Effector CD4-positive, alpha-beta T cell (primary cell): ENCODE data around the gene AKAP7.

ENCODE experiments used
- DNase-seq: peaks from one replicate; pipeline ENCODE4 v3.0.0-alpha.2; 2020

Gene AKAP7

GRCh38 chr6:131205481-131206244 lies 70.4 kb downstream of the AKAP7 start:
- DNase-seq: no peak

DNA sequence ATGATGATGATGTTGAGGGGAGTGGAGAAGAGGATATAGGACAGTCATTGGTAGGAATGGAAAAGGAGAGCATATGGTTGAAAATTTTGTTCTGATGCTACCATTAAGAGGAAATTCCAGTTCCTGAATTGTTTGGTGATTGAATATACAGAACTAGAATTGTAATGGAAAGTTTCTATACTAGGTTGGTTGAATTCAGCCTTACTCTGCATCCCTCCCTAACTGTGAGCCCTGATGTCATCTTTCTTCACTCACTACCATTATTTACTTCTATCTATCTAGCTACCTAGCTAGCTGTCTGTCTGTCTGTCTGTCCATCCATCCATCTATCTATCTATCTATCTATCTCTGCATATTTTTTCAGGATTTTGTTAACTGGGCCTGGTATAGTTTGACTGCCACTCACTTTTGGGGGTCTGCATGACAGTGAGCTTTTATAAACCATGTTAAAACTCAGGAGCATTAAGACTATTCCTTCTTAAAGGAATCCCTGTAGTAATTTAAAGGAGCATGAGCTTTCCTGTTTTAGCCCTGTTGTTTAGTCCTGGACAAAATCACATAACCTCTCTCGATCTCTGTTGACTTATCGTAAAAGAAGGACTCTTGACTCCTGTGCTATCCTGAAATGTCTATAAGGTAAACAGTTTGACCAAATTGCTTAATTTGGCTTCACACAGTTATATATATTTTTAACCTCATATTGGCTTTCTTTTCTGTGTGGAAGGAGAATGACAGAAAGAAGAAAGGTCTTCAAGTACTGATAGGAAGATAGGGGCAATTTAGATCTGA lies 71.4 kb downstream of the AKAP7 start:
- DNase-seq: no peak

DNA sequence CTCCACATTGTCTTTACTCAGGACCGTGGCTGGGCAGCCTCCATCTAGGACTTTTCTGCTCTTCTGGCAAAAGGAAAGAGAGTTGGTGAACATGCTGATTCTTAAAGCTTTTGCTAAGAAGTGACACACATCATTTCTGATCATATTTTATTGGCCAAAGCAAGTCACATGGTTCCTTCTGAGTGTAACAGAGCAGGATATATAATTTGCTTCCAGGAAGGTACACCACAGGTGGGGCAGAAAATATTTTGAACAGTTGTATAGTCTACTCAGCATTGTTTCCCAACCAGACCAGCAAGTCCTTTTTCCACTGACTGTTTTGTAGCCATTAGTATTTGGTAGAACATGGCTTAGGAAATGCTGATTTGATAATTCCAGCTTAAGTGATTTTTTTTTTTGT lies 73.5 kb downstream of the AKAP7 start:
- no peak for DNase-seq

DNA sequence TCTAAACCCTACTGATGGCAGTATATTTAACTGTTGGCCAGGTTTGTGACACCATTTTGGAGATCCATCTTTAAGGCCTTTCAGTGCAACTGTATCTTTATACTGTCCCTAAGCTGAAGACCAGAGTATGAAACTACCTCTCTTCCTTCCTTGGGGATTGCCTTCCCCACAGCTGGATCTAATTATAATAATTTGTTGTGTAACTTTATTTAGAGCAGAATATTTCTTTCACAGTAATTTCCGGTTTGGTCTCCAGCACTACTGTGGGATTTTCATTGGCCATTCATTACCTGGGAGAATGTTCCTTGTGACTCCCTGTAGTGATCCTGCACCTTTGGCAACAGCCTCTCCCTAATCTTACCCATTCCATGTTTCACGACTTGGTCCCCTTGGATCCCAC lies 75.2 kb downstream of the AKAP7 start:
- no peak for DNase-seq

DNA sequence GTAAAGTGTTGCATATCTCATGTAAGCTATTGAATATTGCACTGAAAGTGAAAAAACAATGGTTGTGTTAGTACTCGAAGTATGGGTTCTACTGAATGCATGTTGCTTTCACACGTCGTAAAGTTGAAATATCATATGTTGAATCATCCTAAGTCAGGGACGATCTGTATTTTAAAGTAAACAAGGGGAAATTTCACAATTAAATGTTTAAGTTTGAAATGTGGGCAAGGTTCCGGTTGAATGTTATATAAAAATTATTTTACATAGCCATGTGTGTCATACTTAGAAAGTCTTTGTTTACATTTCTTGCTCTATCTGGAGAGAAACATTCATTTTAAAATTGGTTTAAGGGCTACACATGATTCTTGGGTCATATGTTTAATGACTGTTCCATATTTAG lies 76.8 kb downstream of the AKAP7 start:
- DNase-seq: no peak

GRCh38 chr6:131212913-131213312 lies 77.6 kb downstream of the AKAP7 start:
- DNase-seq: no peak

DNA sequence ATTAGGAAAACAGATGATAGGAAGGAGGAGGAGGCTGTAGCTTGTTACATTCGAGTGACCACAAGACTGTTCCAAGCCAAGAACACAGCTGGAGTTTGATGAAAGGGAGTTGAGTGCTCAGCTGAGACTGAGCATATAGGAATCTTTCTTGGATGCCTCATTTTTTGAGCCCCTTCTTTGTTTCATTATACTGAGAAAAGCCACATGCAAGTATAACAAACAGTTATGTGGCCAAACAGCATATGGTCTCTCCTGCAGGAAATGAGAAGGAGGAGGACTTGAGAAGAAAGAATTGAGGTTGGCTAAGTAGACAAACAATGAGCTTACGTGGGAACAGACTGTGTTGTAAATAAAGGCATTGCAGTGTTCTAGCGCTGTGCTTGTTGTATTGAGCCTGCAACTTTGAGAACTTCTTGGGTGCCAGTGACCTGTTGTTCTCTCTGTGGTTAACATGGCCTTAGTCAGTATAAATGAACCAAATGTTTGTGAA lies 78.3 kb downstream of the AKAP7 start:
- no peak for DNase-seq

- DNase-seq: no peak
Observed at GRCh38 chr6:131215219-131215618, 80.0 kb downstream of the AKAP7 start.

GRCh38 chr6:131216246-131216645 lies 81.0 kb downstream of the AKAP7 start:
- DNase-seq: no peak

- no peak for DNase-seq
Observed at GRCh38 chr6:131222773-131223172, 87.5 kb downstream of the AKAP7 start.

- DNase-seq: no peak
Observed at GRCh38 chr6:131223416-131223815, 88.1 kb downstream of the AKAP7 start.

GRCh38 chr6:131225127-131225526 lies 89.9 kb downstream of the AKAP7 start:
- DNase-seq: no peak

DNA sequence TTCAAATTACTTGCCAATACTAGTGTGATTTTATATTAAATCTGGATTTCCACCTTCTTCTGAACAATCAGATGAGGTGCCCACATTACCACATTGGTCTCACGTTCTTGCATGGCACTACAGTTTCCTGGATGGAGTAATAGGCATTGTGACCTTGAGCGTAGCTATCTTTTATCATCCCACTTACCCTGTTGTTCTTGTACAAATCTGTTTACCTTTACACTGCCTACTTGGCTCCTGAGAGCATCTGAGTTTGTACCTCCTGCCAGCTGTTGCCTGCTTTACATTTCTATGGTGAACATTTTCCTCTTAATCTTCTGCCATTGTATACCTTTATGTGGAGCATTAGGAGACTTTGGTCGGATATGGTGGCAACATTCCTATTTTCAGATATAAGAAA lies 90.7 kb downstream of the AKAP7 start:
- no peak for DNase-seq

GRCh38 chr6:131226459-131227157 lies 91.3 kb downstream of the AKAP7 start:
- no peak for DNase-seq

GRCh38 chr6:131227158-131227543 lies 91.9 kb downstream of the AKAP7 start:
- DNase-seq: no peak

- no peak for DNase-seq
Observed at GRCh38 chr6:131231103-131231502, 95.8 kb downstream of the AKAP7 start.

DNA sequence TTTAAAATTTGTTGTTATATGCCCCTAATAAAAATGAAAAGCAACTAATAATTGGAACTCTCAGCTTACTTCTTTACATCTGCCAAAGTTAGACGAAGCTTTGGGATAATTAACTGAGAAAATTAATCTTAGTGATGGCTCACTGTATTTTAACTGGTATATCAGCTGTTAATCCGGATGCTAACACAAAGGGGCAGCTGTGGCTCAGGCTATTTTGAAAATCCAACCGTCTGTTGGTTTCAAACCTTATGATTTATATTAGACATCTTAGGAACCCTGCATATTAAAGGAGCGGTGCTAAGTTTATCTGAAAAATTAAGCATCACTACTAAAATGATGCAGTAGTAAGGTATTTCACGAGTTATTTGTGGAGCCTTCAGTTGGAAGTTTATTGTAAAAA lies 96.6 kb downstream of the AKAP7 start:
- no peak for DNase-seq

- DNase-seq: no peak
Observed at GRCh38 chr6:131244942-131245341, 109.7 kb downstream of the AKAP7 start.

DNA sequence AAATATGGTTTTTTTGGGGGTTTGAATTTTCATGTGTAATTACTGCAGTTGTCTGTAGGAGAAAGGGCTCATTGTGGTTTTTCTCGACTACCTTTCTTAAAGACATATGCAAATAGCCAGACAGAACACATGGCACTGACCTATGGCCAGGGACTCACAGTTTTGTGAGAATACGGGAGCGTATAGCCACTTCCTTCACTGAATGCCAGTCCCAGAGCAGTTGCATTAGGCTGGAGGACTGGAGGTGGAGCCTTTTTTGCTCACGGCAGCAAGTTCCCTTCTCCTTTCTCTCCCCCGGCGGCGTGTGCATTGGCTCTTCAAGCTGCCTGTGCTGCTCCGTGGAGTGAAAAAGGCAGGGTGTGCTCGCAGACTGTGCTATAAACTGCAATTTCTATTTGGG lies 114.9 kb downstream of the AKAP7 start:
- DNase-seq: no peak

- DNase-seq: no peak
Observed at GRCh38 chr6:131250936-131251335, 115.7 kb downstream of the AKAP7 start.

GRCh38 chr6:131251590-131252199 lies 116.4 kb downstream of the AKAP7 start:
- DNase-seq: no peak

- DNase-seq: no peak
Observed at GRCh38 chr6:131255434-131255833, 120.2 kb downstream of the AKAP7 start.

- no peak for DNase-seq
Observed at GRCh38 chr6:131255911-131256310, 120.6 kb downstream of the AKAP7 start.
